ENCODE measurements around the gene NELFB.

DNA sequence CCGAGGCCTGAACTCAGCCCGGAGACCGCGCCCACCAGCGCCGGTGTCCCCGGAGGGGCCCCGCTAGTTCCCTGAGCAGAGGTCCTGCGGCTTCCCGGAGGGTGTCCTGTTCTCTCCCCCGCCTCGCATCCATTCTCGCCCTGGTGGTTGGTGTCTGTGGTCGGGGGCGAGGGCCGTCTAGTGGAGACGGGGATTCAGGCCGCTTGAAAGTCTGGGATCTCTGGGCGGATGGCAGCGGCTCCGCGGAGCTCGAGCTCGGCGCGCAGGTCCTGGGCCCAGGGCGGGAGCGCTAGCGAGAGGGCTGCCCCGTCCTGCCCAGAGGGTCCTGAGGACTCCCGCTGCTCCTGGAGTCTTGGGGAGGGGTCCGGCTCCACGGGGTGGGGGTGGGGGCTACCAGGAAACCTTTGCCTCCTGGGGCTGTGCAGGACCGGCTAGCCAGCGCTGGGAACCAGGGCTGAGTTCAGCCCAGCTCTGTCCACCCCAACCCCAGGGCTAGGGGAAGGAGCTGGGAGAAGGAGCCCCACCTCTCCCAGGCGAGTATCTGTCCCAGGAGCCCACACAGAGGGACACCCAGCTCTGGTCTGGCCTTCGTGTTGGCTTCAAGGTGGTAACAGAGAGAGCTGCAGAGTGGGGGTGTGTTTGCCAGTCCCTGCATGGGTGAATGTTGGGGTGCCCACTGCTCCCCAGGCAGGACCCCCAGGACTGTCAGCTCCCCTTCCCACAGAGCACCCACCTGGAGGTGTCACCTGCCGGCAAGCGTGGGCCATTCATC, 26.4 kb downstream of the NELFB start:
- TF ChIP-seq, protein P1, sequence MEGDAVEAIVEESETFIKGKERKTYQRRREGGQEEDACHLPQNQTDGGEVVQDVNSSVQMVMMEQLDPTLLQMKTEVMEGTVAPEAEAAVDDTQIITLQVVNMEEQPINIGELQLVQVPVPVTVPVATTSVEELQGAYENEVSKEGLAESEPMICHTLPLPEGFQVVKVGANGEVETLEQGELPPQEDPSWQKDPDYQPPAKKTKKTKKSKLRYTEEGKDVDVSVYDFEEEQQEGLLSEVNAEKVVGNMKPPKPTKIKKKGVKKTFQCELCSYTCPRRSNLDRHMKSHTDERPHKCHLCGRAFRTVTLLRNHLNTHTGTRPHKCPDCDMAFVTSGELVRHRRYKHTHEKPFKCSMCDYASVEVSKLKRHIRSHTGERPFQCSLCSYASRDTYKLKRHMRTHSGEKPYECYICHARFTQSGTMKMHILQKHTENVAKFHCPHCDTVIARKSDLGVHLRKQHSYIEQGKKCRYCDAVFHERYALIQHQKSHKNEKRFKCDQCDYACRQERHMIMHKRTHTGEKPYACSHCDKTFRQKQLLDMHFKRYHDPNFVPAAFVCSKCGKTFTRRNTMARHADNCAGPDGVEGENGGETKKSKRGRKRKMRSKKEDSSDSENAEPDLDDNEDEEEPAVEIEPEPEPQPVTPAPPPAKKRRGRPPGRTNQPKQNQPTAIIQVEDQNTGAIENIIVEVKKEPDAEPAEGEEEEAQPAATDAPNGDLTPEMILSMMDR (IDR thresholded peaks at IDR 0.05; ENCODE audit: low read depth, low read length), result no peak
- no peak for TF ChIP-seq POLR2A (IDR thresholded peaks at IDR 0.05; ENCODE audit: extremely low read depth, insufficient read length)
- TF ChIP-seq, protein P2, sequence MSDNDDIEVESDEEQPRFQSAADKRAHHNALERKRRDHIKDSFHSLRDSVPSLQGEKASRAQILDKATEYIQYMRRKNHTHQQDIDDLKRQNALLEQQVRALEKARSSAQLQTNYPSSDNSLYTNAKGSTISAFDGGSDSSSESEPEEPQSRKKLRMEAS (IDR thresholded peaks at IDR 0.05; ENCODE audit: low read depth, low read length), result no peak
